ENCODE results near the gene PLA2G4F.

The PLA2G4F gene

DNA sequence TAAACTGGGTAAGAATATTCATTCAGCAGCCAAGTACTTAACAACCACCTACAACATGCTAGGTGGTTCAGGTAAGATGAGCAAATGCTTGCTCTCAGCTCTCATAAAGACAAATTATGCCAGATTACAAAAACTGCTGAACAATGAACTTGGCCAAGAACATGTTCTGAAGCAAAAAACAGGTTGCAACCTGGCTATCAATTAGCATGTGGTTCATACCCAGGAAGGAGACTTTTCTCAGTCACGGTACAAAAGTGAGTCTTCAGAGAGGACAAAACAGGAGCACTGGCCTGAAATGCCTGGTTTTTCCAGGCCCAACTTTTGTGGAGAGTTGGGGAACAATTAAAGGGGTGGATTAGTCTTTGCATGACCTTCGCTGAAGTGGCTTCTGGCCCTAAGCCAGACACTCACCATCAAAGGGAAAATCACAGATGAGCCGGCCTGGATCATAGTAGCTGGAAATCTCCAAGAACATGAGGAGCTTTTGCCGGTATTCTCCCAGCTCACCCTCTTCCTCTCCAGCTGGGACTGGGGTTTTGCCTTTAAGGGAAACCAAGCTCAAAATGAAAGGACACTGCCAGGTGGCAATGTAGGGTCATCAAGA, 7.6 kb upstream of the PLA2G4F start:
- DNase-seq = no peak

DNA sequence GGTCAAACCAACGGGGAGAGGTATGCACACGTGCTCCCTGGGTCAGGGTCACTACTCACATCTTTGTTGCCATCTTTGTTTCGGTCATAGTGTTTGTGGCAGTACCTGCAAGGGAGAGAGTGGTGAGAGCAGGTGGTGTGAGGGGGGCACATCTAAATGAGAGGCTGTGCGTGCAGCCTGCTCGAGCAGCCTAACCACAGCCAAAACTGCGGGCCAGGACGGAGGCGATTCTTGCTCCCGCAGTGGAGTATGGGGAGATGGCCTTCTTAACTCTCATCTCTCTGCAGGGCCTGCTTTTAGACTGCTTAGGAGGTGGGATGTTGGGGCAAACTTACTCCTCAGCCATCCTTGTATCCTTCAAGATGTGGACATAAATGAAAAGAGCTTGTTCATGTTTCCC, 6.9 kb upstream of the PLA2G4F start:
- DNase-seq = no peak

DNA sequence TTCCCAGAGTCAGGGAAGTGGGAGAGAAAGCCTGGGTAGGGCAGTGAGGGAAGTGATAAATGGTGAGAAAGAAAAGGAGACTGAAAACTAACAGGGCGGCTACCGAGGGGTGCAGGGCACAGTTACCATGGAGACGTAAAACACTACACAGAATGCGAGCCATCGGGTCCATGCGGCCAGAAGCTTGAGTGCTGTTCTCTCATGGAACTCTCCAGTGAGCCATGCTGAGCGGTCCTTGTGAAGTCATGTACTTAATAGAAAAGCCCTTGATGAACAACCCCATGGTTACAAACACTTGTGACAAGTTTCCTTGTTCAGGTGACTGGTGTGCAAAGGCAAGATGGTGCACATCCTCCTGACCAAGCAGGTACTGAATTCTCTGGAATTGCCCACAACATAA, 3.7 kb upstream of the PLA2G4F start:
- DNase-seq = no peak

DNA sequence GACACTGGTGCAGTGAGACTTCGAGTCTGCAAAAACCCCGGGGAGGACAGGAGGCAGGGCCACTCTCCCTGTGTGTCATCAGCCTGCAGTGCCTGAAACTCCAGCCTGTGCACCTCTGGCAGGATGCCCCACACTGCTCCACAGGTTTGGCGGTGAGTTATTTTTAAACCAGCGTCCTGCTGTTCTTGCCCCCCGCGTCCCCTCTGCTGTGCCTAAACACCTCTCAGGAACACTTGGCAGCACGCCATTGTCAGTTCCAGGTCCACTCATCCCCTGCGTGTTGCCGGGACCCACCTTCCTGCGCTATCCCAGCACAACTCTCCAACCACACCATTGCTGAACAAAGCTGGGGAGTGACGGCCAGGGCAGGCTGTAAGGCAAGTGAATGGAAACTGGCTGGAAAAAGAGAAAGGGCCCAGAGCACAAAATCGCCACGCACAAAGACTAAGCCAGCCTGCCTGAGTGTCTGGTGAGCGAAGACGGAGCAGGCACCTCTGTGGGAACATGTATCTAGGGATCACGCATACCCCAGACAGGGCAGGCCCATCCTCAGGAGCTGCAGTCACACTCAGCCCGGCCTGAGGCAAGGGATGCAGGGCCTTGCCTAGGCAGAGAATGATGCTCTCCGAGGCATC, 3.1 kb upstream of the PLA2G4F start:
- DNase-seq = no peak

DNA sequence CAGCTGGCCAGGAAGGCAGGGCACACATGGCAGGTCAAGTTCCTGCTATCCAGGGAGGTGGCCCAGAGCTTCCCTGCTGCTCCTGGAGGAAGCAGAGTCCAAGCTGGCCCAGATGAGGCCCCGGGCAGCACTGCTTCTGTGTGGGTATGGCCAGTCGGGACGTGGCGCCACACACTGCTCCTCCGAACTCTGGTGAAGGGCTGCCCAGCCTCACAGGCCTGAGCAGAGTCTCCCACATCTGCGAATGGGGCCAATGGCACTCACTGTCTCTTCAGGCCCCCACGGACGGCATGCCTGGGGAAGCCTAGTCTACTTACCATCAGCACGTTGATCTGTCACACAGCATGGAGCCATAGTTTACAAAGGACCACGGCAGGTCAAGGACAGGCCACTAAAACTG, 2.5 kb upstream of the PLA2G4F start:
- no peak for DNase-seq

DNA sequence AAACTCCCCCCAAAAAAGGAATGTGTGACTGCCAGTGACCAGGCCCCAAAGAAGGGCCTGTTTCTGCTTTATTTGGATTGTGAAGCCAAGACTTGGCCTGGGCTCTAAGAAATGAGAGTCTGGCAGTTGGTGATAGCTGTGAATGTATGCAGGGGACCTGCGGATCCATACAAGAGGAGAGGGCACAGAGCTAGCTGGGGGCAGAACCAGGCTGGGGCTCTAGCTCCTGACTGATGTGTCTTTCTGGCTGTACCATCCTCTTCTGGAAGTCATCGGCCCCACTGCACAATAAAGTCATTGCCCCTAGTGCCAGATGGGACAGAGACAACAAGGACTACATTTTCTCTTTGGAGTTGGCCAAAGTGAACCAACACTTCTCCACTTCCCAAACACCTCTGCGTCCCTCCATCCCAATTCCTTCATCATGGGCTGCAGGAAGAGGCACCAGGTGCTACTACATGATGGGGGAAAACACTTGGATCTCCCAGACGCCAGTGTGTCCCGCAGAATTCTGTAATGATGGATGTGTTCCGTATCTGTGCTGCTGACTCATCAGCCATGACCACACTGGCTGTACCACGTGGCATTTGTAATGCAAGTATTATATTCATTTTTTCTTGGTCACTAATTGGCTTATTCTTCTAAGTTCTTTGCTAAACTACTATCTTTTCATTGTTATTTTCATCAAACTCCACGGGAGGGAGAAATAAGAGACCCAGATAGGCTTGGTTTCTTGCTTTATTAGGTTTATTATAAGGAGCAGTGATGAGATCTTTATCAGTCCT, 1.7 kb upstream of the PLA2G4F start:
- peak; percentile 72 for DNase-seq

DNA sequence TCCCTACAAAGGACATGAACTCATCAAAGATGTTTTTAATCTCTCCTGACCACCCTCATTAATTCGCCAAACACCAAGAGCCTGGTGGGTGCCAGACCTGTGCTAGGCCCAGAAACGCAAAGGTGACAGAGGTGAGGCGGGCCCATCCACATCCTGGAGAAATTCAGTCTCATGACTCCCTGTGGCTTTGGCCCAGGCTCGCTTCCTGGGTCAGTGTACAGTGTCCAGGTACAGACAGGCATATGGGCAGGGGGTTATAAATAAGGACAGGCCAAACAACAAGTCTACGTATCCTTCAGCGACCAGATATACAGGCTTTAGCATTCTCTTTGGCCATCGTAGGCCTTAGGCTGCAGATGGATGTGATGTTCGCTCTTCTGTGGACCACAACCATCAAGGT, 945 bp upstream of the PLA2G4F start:
- DNase-seq = no peak

DNA sequence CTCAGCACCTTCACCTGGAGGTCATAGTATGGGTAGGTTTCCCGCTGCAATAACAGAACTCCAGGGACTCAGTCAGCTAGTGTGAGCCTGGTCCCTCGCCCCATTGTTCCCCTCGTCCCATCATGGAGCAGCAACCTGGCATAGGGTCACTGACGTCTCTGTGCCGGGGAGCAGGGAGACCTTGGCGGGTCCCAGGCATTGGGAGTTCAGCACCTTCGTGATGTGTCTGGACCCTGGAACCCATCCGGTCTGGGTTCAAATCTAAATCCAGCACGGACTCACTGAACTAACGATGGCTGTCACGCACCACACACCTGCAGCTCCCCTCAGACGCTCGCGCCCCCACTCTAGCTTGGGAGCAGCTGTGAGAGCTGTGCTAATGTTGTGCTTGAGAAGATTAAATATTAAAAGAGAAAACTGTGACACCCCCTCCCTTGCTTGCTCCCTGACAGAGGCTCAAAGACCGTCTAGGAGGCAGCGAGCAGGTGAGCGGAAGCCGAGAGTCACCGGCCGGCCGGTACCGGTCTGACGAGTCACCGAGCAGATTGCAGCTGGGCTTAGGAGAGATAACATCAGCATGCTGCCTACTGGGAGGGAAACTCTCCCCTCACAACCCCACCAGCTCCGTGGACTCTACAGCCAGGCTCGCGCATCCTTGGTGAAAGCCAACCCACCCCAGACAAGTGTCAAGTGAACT, 742 bp downstream of the PLA2G4F start:
- no peak for DNase-seq

DNA sequence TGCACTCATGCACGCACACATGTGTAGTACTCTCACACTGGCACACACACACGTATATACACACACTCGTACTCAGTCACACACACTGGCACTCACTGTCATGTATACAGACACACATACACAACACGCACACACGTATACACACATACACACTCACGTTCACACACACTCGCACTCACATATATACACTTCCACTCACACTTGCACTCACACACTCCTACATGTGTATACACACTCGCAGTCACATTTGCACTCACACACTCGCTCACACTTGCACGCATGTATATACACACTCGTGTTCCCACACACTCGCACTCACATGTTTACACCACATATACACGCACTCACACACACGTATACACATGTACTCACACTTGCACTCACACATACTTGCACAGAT, 1.5 kb downstream of the PLA2G4F start:
- no peak for DNase-seq

DNA sequence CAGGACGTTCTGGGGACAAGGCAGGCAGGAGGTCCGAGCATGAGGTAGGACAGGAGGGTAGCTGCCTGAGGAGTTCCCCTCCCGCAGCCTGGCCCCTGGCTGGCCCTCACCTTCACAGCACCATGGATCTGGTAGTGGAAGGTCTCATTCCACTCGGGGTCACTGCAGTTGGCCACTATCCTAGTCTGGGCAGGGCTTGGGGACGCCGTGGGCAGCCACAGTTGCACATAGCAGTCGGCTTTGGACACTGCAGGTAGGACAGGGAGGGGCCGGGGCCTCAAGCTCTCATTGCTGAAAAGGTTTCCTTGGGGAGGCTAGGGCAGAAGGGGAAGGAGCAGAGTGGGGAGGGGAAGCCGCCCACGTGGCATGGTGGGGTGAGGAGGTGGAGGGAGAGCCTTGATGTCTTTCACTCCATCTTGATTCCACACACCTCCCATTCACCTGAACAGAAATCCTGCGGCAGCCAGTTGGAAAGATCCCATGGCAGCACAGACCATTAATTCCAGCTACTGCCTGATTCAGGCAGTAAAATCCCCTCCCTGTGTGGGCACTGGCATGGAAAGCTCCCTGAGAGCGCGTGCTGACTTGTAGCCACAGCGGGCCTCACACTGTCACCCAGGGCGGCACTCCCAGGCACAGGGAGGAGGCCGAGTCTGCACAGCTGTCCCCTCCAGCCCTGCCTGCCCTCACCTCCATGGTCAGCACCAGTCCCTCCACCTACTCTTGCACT, 2.1 kb downstream of the PLA2G4F start:
- no peak for DNase-seq

DNA sequence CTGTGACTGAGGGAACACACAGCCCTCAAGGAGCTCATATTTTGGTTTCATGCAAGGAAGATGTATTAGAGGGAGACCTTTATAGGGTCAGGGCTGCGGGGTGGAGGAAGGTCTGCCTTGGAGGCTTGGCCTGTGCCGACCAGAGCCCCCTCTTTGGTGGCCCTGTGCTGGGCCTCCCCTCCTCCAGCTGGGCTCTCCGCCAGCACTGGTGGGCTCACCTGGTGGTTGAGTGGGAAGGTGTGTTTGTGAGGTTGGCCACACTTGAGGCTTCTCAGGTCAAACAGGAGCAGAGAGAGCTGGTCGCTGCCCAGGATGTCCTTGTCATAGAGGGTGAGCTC, 2.6 kb downstream of the PLA2G4F start:
- no peak for DNase-seq

DNA sequence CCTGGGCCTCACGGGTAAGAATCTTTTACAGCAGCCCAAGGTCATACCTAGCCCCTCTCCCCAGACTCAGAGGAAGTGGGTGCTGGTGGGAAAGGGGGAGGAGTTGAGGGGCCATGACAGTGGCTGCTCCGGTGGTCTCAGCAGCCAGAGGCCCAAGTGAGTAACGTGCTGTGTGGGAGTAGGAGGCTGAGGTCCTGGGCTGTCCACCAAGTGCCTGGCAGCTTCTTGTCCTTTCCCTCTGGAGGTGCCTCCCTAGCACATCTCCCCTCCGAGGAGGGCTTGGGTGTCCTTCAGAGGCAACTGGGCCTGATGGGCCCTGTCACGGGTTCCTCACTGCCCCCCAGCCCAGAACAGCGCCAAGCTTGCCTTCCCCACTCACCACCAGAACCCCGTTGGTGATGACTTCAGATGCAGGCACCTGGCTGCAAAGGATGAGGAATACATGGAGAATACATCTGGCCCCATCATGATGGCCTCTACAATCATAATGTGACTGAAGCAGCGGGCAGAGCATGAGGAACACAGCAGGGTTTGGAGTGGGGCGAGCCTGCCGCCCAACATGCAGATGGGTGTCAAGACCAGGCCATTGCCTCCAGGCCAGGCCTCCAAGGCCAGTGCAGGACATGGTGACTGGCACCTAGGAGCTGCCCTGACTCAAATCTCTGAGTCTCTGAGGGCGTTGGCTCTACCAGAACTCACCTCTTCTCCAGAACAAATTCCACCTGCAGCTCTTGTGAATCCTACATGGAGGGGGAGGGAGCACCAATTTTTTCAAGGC, 3.3 kb downstream of the PLA2G4F start:
- DNase-seq = no peak

DNA sequence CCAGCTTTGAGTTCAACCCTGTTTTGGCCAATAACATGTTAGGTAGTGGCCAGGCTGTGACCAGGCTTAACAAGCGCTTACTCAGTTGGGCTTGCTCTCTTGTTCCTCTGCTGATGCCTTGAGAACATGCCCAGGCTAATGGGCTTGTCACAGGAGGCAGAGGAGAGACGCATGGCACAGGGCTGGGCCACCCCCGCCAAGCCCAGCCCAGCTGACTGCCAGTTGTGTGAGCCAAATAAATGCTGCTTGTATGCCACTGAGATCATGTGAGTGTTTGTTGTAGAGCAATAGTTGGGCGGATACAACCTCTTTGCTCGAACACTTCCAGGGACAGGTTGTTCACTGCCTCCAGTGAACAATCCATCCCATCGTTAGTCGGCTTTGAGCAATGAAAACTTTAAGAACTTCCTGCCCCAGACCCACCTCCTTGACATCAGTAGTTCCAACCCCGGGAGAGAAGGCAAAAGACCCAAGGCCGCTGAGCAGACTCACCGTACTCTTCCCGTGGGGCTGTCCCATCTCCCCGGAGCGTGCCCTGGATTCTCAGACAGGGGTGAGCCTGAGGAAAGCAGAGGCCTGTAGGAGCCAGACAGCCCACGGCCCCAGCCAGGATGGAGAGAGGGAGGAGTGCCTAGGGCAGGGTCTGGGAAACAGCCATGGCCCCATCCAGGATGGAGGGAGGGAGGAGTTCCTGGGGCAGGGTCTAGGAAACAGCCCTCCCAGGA, 4.1 kb downstream of the PLA2G4F start:
- no peak for DNase-seq

DNA sequence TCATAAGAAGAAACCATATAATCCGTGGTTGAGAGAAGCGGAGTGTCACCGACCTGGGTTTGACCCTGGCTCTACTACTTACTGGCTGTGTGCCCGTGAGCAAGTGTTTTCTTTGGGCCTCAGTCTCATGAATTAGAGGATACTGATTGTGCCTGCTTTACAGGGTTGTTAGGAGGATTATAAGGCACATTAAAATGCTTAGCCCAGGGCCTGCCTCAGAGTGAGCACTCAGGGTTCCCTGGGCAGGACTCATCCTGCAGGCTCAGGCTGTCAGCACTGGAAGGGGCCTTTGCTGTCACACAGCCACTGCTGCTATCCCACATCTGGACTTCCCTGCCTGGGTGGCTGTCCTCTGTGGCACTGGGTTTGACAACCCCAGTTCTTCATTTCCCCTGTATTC, 4.7 kb downstream of the PLA2G4F start:
- peak; percentile 21 for DNase-seq

DNA sequence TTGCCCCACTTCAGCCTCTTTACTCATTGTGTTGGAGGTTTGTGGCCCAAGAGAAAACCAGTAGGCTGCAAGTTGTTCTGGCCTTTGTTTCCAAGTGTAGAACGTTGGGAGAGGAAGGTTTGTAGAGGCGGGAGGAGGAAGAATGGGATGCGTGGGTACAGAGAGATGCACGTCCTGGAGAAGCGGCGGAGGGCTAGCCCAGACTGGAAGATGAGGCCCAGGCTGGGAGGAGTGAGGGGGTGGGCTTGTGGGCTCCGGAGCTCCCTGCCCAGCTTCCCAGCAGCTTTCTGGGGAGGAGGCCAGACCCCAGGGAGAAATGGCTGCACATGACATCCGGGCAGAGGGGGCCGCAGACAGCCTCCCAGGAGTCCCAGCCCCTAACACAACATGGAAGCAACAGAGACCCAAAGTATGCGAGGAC, 5.3 kb downstream of the PLA2G4F start:
- no peak for DNase-seq

DNA sequence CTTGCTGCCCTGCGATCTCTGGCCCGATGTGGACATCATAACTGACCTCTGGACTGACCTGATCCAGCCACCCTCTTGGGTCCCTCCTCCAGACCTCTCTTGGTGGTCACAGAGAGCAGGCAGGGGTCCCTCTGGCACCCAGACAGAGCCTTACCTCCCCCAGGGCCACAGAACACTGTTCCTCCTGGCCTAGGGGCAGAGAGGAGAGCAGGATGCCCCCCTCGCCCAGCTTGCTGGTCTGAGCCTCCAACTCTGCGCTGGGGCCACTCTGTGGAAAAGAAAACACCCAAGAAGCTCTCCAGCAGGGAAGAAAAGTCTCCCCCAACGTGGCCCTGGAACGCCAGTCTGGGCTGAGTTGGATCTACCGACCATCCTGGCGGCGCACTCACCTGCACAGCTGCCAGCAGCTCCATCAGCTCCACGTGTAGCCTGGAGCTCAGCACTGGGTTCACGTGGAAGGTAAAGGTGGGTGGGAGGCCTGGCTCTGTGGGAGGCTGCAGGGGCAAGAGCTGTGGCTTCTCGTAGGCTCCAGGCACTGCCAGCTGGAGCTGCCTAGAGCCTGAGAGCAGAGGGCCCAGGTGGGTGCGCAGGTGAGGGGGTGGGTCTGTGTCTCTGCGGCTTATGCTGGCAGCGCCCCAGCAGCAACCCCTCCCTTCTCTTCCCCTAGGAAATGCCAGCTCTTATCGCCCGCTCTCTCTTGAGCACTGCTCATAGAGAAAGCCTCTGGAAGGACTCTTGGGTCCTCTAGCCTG, 6.0 kb downstream of the PLA2G4F start:
- no peak for DNase-seq

DNA sequence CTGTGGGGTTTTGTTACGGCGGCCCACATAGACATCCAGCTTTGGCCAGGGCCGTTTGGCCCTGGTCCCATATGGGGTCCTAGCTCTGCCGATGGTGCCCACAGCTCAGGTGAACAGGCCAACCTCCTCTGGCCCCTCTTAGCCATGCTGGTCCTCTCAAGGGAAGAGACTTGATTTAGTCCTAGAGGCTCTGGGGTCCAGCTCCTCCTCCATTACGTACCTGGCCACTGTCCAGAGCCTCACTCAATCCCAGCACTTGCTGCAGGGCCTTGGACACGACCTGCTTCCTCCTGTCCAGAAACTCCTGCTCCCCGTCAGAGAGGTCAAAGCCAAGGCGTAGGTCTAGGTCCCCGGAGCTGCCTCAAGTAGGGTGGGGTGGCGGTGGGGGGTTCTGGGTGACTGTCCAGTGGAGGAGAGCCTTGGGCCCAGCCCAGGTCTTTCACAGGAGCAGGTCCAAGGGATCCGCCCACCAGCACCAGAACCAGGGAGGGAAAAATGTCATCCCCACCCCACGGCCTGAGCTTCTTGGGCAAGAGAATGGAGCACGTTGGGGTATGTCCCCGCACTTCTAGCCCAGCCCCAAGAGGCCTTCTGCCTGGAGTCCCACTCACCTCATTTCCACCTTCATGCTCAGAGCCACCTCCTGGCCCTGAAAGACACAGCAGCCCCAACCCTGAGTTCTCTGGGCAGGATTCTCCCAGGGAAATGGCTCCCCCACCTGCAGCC, 6.8 kb downstream of the PLA2G4F start:
- DNase-seq = no peak

DNA sequence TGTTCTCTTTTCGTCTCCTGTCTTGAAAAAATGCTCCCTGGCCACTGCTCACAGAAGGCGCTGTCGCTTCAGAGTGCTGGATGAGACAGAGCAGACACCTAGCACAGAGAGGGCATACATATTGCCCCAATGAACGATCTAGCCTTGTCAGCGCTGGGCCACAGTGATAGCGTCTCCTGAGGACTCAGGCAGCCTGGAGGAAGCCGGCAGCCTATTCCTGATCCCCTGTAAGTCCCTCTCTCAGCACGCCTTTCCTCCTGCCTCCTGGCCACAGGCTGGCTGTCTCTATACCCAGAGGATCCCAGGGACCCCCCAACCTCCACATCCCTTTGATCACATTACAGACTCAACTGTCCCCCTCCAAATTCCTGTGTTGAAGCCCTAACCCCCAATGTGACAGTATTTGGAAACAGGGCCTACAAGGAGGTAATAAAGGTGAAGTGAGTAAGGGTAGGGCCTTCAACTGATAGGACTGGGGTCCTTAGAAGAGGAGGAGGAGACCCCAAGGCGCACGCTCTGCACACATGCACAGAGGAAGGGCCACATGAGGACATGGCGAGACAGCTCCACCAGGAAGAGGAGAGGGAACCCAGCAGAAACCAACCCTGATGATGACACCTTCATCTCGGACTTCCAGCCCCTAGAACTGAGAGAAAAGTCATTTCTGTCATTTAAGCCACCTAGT, 7.5 kb downstream of the PLA2G4F start:
- no peak for DNase-seq

DNA sequence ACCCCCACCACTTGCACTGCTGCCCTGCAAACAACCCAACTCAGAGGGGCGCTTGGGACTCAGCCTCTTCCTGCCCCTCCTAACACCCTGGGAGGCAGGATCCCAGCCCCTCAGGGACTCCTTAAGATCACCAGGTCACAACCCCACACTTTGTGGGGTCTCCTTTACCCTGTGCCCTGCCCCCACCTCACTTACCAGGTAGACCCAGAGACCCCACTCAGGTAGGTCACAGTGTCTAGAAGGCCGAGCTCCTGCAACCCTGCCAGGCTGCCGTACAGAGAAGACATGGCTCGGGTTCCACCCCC, 9.1 kb downstream of the PLA2G4F start:
- DNase-seq = no peak
